HL-60 (cell line): ENCODE measurements around the gene GSTP1.

ENCODE experiments used
- DNase-seq, 2 experiments: peaks; one replicate each; pipeline ENCODE4 v3.0.0-alpha.2; 2010 to 2020; ENCODE audit warnings: low read depth in 1 of 2, low spot score in 1 of 2
- H3K27ac ChIP-seq: fragments of 250-450 bp; sonication (Bioruptor Pico); replicated peaks from 2 replicates; pipeline ENCODE4 v1.5.1; 2020; ENCODE audit warnings: mild to moderate bottlenecking, moderate library complexity
- H3K27me3 ChIP-seq: fragments of 250-450 bp; sonication (Bioruptor Pico); 2 replicates; pipeline ENCODE4 v1.5.1; 2021; ENCODE audit warnings: mild to moderate bottlenecking, moderate library complexity; ENCODE audit not compliant: insufficient read depth, poor library complexity, severe bottlenecking
- H3K4me3 ChIP-seq: replicated peaks from 2 replicates; pipeline ENCODE4 v1.5.1; 2011; ENCODE audit warnings: mild to moderate bottlenecking, control low read depth, low read length; ENCODE audit not compliant: insufficient read depth
- CTCF ChIP-seq: IDR thresholded peaks from one replicate; pipeline ENCODE4 v1.5.1; 2011; ENCODE audit warnings: low read length, control low read depth, inconsistent platforms; ENCODE audit not compliant: insufficient read depth
- GABPA ChIP-seq: IDR thresholded peaks from 2 replicates; pipeline ENCODE4 v1.6.1; 2012; ENCODE audit warnings: low read depth
- POLR2AphosphoS5 ChIP-seq: IDR thresholded peaks from 2 replicates; pipeline ENCODE4 v1.6.1; 2012; ENCODE audit warnings: low read depth
- REST ChIP-seq: IDR thresholded peaks from 2 replicates; pipeline ENCODE4 v1.6.1; 2012; ENCODE audit warnings: low read depth; ENCODE audit not compliant: insufficient replicate concordance
- SPI1 ChIP-seq: IDR thresholded peaks from 2 replicates; pipeline ENCODE4 v1.6.1; 2012; ENCODE audit warnings: low read depth, mild to moderate bottlenecking, borderline replicate concordance

Gene GSTP1

GRCh38 chr11:67613313-67613959 lies 29.8 kb downstream of the GSTP1 start:
- DNase-seq, result no peak
- H3K4me3 ChIP-seq, result no peak overlapping the region
- TF ChIP-seq CTCF (no peak), REST (no peak), GABPA (no peak)
- peak overlapping the region; percentile 85 for H3K27ac ChIP-seq
- H3K27me3 ChIP-seq, result no peaks in the 10 kb centered on the region

- Histone ChIP-seq H3K27me3 (no peaks in the 10 kb centered on the region), H3K27ac (peak overlapping the region; percentile 85), H3K4me3 (peak overlapping the region; percentile 27)
- DNase-seq, result peak; percentile 72 to 93
- peak; percentile 58 for TF ChIP-seq REST
- peak; percentile 94 for TF ChIP-seq POLR2AphosphoS5
- peak; percentile 98 for TF ChIP-seq SPI1
- TF ChIP-seq GABPA, result no peak
- no peak for TF ChIP-seq CTCF
These were observed 30.5 kb downstream of the GSTP1 start for GRCh38 chr11:67613960-67614715.

GRCh38 chr11:67614730-67615714 lies 31.4 kb downstream of the GSTP1 start:
- peak; percentile 73 for TF ChIP-seq CTCF
- TF ChIP-seq SPI1, result no peak
- peak overlapping the region; percentile 85 for H3K27ac ChIP-seq
- H3K4me3 ChIP-seq, result no peak overlapping the region
- DNase-seq, result peak; percentile 26 to 66
- no peaks in the 10 kb centered on the region for H3K27me3 ChIP-seq
